UCSD-AML1 (cell line): ENCODE data around the gene CNR1.
"Not testable (repeated sequence)": the region's sequence is repeated elsewhere in the genome, so short reads cannot be mapped to it uniquely, and the experiment has no call there.

Experiments
- DNase-seq: peaks from one replicate; lab custom pipeline; 2025; ENCODE audit not compliant: unreplicated experiment; lab: John Stamatoyannopoulos, UW

CNR1 gene

DNA sequence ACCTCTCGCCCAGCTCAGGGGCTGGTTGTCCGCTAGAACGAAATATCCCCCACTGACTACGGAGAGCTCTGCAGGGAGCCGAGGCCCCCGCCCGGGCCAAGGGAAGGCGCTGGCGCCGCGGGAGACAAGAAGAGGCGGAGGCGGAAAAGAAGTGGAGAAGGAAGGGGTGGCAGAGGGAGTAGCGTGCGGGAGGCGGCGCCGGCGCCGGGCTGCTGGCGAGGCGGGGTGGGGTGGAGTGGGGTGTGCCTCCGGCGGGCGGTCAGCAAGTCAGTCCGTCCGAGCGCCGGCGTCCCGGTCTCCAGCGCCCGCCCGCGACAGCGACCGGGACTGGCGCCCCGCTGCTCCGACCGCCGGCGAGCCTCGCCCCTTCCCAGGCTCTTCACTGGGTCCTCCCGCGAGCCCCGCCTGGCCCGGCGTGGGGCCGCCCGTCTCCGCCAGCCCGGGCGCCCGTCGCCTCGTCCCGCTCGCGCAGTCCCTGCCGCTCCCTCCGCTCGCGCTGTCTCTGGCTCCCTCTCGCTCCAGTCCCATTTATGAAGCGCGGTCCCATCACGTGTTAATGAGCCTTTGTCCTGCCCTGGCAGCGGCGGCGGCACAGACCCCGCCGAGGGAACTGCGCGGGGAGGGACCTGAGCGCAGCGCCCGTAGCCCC, at the start of gene CNR1:
Gene CNR1 (minus strand): TSS at position 504 of the 649 bp plus-strand sequence. CDS start 21,073 bp downstream, outside the sequence.
- DNase-seq = no peak

DNA sequence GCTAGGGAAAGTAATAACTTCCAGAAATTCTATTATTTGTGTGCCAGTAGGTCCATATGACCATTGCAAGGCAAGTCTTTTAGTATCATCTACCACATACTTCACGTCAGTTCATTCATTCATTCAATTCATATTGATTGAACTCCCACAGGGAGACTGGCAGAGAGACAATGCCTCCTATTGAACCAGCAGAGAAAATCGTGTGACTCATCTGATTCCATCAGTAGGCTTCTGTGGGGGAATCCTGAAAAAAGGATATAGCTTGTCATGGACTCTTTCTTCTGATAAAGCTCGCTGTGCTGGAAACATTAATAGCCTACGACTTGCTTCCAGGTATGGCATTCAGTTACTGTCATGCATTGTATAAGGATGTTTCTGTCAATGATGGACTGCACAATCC, 45.3 kb upstream of the CNR1 start:
- DNase-seq = no peak

DNA sequence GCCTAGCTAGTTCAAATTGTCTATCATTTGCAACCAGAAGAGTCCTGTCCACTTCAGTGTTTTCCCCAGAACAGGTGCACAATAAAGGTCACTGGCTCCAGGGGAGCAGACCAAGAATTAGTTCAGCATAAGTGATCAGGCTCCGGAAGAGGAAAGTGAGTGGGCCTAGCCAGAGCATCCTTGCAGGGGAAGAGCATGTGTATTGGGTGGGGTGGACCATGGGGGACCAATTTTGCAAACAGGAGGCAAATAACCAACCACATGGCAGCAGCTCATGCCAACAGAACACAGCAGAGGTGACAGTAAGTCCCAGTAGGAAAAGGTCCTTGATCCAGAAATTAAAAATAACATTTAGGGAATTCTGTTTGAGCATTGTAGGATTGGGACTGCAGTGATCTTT, 43.2 kb upstream of the CNR1 start:
- no peak for DNase-seq

DNA sequence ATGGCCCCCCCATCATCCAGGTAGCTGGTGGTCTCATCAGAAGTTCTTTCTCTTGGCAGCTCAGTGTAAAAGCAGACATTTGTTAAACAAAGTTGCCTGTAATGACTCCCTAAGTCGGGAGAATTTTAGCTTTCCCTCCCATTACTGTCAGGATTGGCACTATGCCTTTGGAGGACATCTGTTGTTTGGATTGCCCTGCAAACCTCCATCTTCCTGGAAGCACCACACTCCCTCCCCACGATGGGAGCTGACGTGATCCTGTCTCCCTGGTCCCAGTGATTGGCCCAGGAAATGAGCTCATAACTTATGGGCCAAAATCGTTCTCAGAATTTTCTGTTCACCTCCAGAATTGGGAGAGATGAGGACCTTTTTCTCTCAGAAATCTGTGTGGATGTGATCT, 42.6 kb upstream of the CNR1 start:
- DNase-seq = no peak

DNA sequence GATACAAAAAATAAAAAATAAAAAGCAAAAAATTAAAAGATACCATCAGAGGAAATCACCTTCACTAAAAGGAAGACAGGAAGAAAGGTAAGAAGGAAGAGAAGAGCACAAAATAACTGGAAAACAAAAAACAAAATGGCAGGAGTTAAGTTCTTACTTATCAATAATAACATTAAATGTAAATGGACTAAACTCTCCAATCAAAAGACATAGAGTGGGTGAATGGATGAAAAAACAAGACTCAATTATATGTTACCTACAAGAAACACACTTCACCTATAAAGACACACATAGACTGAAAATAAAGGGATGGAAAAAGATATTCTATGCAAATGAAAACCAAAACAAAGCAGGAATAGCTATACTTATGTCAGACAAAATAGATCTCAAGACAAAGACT, 35.6 kb upstream of the CNR1 start:
- DNase-seq = not testable (repeated sequence)

DNA sequence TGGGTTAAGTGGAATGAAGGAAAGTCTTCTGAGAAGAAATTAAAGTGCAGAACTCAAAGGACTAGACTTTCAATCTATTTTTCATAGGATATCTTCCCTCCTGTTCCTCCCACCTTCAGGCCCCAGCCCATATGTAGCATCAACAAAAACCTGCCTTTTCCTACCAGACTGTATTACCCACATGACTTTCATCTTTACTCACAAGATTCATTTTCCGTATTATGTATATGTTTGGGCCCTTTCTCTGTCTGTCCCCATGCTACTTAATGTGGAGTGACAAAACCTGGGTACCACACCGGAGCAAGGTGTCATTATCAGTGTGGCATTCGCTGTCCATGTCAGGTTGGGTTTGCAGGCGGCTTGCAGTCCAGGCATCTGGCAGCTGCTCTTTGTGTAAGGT, 18.8 kb upstream of the CNR1 start:
- DNase-seq = no peak

DNA sequence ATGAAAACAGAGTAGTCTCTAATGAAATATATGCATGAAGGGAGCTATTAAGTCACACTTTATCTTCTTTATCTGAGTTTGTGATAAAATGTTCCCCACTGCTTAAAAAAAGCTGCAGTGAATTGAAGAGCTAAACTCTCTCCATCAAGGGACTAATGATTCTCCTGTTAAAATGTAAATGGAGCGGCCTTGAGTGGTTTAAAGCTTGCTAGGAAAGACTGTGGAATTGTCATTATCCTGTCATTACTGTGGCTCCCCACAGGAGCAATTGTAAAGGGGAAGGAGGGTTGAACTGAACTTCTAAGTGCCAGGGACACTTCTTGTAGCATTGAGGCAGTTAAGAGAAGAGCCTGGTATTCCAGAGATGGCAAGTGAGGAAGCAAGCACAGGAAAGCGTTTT, 17.3 kb upstream of the CNR1 start:
- DNase-seq = no peak

DNA sequence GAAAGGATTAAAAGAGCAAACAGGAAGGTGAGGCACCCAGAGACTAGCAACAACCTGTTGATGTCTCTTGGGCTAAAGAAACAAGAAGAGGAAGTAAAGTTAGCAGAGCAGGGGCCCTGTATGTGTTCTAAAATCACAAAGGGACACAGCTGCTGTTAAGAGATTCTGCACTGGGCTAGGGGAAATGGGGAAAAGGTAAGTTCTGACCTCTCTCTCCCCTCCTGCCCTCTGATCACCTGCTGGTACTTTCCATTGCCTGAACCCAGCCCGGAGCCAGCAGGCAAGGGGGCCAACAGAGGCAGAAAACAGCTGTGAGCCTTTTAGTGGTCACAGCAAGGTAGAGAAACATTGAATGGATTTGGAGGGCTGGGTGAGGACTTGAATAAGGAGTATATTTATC, 13.5 kb upstream of the CNR1 start:
- DNase-seq = no peak

DNA sequence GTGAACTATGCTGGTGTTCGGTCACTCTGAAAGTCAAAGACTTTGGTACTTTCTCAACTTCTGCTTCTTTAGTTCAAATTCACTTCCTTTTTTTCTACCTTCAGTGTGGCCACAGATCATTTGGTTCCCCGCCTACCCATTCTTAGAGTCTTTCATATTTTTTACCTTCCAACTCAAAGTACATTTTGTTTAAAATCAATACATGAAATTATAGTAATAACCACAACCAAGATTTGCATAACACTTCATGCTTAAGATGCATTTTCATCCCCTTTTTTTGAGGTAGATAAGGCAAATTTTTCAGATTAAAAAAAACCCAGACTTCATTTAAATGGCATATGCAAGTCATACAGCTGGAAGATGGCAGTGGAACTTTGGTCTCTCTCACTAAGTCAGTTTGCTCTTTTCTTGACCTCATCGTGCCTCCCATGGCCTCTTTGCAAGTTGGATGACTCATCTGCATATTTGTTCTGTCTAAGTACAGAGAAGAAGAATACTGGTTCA, 11.9 kb upstream of the CNR1 start:
- no peak for DNase-seq

DNA sequence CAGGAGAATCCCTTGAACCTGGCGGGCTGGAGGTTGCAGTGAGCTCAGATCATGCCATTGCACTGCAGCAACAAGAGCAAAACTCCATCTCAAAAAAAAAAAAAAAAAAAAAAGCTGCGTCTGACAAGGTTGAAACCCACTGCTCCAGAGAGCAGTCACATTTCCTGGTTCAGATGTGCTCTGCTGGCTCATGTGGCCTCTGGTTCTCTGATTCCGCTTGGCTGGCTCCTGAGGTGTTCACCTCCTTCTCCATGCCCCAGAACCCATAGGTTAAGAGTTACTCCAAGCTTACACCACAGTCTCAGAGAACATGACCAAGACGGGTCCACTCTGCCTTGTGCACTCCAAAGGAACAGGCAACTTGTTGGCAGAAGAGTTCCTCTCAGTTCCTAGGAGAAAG, 8.8 kb upstream of the CNR1 start:
- DNase-seq = no peak

DNA sequence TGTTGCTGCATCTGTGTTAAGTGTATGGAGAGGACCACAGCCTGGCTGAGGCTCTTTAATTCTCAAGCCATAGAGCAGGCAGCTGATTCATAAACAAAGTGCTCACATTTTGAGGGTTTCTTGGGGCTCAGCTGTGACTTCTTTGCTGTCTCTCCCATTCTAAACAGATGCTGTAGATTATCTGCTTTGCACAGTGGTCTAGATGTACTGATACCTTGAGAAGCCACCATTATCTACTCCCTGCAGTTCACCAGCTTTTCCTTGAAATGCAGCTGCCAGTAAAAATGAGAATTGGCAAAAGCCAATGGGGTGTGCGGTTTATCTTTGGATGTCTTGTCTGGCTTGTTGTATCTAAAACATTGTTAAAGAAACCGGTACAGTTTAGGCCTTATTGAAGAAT, 5.2 kb upstream of the CNR1 start:
- no peak for DNase-seq

DNA sequence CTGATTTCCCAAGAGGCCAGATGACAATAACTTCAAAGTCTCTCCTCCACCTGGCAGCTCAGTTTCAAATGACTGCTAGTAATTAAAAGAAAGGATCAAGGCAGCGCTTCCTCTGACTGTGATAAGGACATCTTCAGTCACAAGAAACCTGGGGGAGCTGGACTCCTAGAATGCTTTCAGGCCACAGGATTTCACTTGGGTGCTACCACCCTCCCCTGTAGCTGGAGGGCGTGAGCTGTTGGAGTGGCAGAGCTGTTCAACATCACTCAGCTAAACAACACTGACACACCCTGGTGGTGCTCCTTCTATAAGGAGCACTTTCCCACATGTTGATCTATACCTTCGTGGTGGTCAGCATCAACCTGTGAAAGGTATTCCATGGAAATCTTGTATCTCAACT, 2.2 kb upstream of the CNR1 start:
- no peak for DNase-seq

DNA sequence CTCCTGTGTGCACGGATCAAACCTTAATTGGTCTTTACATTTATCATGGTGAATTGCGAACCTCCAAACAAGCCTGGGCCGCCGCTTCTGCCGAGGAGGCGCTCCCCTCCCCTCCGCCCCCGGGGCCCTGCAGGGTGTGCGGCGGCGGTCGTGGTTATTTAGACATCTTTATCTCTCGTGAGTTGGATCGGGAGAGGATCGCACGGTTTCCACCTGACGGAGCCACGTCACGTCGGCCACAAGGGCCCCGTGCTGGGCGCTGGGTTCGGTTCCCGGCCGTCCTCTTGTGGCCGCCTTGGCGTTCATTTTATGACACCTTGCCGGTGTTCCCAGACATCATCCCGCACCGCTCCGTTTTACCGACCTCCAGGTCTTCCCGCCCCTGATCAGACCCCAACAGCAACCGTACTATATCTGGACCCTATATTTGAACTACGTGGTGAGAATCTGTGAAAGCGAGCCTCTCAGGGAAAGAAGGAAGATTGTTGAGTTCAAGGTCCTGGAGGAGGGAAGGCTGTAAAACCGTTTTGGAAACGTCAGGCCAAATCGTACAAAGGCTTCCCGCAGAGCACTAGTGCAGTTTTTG, 1.3 kb upstream of the CNR1 start:
- no peak for DNase-seq

DNA sequence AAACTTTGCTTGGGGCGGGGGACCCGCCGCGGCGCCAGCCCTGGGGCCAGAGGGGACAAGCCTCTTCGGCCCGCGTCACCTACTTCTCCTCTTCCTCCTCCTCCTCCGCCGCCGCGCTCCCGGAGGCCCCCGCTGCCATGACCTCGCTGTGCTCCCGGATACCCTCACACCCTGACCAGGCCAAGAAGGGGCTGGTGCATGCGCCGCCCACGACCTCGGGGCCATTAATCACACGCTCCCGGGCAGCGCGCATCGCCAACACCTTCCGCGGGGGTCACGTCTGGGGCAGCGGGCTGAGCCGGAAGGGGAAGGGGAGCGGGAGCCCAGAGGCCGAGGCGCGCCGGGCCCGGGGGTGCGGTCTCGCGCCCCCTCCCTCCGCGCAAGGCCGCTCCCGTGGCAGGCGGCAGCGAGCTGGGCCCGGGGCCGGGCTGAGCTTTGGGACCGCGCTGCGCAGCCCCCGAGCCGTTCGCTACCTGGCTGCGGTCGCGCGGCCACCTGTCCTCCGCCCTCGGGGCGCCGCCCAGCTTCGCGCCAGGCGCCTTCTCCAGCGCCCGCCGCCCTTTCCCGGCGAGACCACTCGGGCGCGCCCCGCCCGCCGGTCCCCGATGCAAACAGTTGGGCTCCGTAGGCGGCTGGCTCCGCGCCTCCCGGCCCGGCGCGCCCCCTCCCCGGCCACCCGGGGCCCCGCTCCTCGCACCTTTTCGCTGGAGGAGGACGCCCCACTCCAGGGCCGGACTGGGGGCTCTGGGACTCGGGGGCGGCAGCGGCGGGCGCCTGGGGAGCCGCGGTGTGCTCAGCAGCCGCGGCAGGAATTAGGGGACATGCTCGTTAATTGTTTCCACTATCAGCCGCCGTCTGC, 575 bp upstream of the CNR1 start:
- DNase-seq = no peak

DNA sequence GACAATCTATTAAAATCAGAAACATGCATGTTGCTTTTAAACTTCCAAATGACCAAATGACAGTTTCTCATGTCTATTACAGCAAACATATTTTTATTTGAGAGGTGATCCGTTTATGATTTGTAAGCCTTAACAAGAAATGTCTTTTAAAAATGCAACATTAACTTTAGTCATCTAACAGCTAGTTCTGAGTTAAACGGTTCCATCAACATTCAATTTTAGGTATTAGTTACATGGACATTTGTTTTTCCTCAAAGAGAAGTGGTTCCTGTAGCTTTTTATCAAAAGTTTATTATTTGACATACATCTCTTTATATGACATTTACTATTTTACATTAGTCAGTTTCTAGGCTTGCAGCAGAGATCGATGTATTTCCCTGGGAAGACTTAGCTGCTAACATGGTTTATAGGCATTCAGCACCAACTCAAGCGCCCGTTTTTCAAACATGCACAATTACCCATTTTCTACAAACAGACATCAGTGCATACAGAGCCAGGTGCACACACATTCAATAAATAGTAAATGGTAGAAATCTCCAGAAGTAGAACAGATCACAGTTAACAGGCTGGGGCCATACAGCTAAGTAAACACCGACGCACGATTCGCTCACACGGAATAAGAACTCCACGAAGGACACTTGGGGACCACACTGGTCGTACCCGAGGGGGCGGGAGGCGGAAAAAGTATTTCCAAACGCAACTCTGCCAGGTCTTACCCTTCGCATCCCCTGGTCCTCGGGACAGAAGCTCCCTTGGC, 882 bp downstream of the CNR1 start:
- DNase-seq = no peak

DNA sequence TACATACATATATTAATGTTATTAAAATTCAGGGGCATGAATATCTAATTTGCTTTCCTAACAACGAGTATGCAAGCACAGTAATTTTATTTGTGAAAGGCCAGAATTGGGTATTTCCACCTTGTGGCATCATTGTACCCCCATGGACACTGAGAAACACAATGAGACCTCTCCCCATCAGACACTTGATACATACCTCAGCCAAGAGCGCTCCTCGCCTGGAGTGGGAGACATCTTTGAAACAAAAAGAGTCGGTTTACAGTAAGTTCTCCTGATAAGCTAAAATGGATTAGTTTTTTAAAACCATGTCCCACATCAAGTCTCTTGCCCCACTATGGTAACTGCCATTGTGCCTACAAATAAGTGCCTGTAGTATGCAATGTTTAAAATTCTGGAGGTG, 2.1 kb downstream of the CNR1 start:
- no peak for DNase-seq

DNA sequence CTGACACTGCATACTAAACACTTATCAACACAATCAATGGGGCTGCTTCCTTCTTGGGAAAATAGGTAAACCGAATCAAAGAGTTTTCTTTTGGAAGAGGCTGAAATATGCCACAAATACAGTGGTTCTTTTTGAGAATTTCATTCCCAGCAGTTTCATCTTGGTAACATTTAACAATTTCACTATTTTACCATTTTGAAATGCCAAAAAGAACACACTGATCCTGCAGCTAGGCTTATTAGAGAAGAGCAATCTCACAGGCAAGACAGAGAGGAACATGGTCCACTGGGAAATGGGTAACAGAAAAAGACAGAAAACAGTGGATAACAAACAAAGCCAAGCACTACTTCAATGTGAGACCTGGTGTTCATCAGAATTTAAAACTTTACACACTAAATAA, 2.5 kb downstream of the CNR1 start:
- DNase-seq = no peak

DNA sequence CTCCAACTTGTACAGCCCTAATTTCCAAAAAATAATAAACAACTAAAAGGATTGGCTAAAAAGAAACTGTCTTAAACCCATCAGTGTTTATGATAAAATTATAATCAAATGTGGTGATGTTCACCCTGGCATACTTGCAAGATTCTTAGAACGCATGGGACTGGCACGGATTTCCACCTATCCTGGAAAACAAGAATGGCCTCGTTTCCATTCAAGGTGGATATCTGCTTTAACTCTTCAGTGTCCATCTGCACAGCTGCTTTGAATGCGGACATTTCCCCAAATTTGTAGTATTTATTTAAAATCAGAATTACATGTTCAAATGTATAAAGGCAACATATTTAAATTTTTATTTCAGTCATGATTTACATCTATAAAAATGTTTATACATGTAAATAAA, 4.2 kb downstream of the CNR1 start:
- no peak for DNase-seq

DNA sequence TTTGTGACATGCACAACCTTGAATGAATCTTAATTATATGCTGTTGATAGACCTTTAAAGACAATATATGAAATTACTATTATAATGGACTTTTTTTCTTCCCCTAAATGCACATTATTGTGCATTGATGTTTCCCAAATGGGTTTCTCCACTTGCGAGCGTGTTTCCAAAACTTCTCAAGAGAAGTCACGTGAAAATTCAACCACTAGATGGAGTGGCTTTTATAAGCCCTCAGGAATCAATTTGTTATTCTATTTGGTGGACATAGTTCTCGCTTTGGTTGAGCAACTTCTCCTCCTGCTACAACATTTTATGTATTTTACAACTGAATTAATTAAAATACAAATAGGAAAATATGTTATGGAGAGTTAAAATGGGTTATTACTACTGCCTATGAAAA, 9.0 kb downstream of the CNR1 start:
- no peak for DNase-seq

DNA sequence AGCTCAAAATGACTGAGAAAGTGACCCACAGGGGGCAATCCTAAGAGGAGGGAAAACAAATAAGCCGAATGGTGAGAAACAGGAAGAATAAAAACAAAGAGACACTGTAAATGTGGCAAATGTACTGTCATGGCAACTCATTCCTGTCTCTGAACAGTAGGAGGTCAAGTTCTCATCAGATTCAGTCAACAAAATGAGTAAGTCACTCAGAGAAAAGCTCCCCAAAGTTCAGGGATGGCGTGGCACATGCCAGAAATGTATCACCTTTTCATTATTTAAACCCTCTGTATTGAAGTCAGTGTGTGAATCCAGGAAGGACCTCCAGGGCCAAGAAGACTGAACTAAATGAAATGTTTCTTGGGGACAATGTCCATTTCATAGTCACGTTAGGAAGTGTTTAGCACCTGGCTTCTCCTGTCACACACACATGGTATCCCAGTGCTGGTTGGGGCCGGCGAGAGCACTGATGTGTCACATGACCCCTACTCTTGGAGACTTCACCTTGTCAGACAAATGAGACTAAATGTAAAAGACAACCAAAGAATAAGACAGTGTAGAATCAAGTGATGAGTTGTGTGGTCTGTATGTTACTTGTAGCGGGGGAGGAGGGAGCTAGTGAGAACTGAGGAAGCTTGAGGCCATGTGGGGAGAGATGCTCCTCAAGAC, 20.7 kb downstream of the CNR1 start:
- no peak for DNase-seq
